ENCODE measurements around the gene MAPK8IP1.

DNA sequence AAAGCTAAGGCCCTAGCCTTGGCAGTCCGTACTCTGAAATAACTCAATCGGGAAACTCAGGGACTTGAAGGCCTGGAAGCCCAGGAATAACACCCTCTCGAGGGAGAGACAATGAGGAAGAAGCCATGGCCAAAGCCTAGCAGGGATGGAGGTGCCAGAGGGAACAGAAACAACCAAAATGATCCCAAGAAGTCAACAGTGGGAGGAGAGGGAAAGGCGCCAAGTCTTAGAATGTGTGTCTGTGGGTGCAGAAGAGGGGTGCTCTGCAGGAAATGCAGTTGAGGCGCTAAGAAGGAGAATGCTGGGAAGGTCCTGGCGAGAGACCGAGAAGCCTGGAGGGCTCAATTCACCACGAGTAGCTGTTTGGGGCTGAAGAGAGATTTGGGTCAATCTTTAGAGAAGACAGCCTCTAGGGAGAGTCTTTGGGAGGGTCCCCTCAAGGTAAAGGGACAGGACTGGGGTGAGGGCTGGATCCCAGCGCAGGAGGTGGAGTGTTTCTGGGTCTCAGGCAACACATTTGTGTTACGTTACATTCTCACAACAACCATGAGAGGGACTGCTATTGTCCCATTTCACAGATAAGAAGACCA, 760 bp upstream of the MAPK8IP1 start:
- TF ChIP-seq, protein P1, sequence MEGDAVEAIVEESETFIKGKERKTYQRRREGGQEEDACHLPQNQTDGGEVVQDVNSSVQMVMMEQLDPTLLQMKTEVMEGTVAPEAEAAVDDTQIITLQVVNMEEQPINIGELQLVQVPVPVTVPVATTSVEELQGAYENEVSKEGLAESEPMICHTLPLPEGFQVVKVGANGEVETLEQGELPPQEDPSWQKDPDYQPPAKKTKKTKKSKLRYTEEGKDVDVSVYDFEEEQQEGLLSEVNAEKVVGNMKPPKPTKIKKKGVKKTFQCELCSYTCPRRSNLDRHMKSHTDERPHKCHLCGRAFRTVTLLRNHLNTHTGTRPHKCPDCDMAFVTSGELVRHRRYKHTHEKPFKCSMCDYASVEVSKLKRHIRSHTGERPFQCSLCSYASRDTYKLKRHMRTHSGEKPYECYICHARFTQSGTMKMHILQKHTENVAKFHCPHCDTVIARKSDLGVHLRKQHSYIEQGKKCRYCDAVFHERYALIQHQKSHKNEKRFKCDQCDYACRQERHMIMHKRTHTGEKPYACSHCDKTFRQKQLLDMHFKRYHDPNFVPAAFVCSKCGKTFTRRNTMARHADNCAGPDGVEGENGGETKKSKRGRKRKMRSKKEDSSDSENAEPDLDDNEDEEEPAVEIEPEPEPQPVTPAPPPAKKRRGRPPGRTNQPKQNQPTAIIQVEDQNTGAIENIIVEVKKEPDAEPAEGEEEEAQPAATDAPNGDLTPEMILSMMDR (IDR thresholded peaks at IDR 0.05): no peak
- TF ChIP-seq EZH2 (IDR thresholded peaks at IDR 0.05; ENCODE audit: borderline replicate concordance, insufficient read depth, low read depth, low read length, poor library complexity, severe bottlenecking): no peak

All from B cell (primary cell).